Lower leg skin (tissue), 4 donors: ENCODE measurements around the gene SLC44A4. TPM values are rescaled to one million over a fixed set of nuclear protein-coding genes. Genes with fewer than 3 reads are reported as not detected.

Source experiments
- DNase-seq, 2 donors: peaks; one replicate each; pipeline ENCODE4 v3.0.0-alpha.2; 2019; ENCODE audit warnings: low spot score in 2 of 2
- H3K4me3 ChIP-seq: fragments of 200-600 bp; sonication (generic); 2 replicates; pipeline ENCODE4 v1.5.1; 2017; ENCODE audit warnings: mild to moderate bottlenecking, low read depth; ENCODE audit not compliant: poor library complexity, severe bottlenecking
- POLR2A ChIP-seq, 2 donors: fragments of 450-650 bp; IDR thresholded peaks; one replicate each; pipeline ENCODE4 v1.6.1; 2016 to 2017; ENCODE audit warnings: antibody characterized with exemption in 2 of 2, mild to moderate bottlenecking in 1 of 2, moderate library complexity in 1 of 2
- WGBS, 2 donors: methylation state at CpG; one replicate each; pipeline ENCODE4 v1.1.5; 2018; 5-methylcytosine and 5-hydroxymethylcytosine counted together
- intact Hi-C: fragments of 100-400 bp; cut with DNase I; formaldehyde crosslinking; loops from one replicate; pipeline ENCODE4 v1.15.0; 2023; ENCODE audit warnings: low total_unique reads
- total RNA-seq, 4 donors: library from RNA; depleted of rRNA; stranded (reverse); fragments of >200 nt; gene quantifications; one replicate each; pipeline ENCODE4 v1.1.0, GENCODE V29; 2016
- TF ChIP-seq, protein P1 (sequence below), 3 donors: fragments of 450-650 bp; IDR thresholded peaks; one replicate each; pipeline ENCODE4 v1.5.1; 2016; ENCODE audit warnings: antibody characterized with exemption in 3 of 3, mild to moderate bottlenecking in 3 of 3, moderate library complexity in 2 of 3

SLC44A4 gene
- total RNA-seq, 4 donors from 2014 or later: 1.6 to 5.2 (median 3.2) TPM

DNA sequence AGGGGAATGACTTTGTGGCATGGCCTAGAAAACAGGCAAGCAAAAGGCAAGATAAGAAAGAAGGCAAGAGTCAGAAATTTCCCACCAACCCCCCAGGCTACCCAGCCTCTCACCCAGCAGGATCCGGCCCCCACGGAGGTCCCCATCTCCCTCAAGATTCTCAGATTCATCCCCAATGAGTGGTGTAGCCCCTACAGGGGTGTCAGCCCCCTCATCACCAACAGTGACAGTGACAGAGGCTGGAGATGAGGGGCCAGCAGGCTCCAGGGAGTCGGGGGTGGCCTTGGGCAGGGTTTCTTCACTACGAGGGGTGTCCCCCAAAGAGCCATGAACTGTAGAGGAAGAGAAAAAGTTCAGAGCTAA is 17.7 kb upstream of the SLC44A4 start:
- peak overlapping the region; percentile 88 for H3K4me3 ChIP-seq
- WGBS, 2 donors: 30 to 76% methylated on average over 3 to 4 of the region's 4 CpGs
- no peak for TF ChIP-seq POLR2A (IDR thresholded peaks at IDR 0.05)
- TF ChIP-seq, protein P1, sequence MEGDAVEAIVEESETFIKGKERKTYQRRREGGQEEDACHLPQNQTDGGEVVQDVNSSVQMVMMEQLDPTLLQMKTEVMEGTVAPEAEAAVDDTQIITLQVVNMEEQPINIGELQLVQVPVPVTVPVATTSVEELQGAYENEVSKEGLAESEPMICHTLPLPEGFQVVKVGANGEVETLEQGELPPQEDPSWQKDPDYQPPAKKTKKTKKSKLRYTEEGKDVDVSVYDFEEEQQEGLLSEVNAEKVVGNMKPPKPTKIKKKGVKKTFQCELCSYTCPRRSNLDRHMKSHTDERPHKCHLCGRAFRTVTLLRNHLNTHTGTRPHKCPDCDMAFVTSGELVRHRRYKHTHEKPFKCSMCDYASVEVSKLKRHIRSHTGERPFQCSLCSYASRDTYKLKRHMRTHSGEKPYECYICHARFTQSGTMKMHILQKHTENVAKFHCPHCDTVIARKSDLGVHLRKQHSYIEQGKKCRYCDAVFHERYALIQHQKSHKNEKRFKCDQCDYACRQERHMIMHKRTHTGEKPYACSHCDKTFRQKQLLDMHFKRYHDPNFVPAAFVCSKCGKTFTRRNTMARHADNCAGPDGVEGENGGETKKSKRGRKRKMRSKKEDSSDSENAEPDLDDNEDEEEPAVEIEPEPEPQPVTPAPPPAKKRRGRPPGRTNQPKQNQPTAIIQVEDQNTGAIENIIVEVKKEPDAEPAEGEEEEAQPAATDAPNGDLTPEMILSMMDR (IDR thresholded peaks at IDR 0.05): no peak
- no peak for DNase-seq
- intact Hi-C loops: no loop called here

DNA sequence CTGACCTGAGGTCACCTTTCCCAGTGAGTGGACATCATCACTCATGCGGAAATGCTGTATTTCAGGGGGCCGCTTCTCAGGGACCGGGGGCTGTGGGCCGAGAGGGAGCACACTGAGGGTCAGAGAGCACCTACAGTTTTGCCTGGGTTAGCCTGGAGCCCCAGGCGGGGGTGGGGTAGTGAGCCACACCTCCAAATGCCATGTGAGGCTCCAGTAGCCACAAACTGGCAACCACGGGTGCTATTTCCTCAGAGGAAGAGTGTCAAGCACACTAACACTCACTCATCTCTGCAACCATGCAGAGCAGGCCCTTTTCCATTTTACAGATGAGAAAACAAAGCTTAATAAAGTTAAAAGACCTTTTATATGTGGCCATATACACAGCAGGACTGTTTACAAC is 14.0 kb upstream of the SLC44A4 start:
- no peak overlapping the region for H3K4me3 ChIP-seq
- no peak for DNase-seq
- TF ChIP-seq, protein P1 (IDR thresholded peaks at IDR 0.05): no peak
- no peak for TF ChIP-seq POLR2A (IDR thresholded peaks at IDR 0.05)
- intact Hi-C loops: no loop called here
- WGBS, 2 donors: 82 to 88% methylated on average over 6 of the region's 6 CpGs

DNA sequence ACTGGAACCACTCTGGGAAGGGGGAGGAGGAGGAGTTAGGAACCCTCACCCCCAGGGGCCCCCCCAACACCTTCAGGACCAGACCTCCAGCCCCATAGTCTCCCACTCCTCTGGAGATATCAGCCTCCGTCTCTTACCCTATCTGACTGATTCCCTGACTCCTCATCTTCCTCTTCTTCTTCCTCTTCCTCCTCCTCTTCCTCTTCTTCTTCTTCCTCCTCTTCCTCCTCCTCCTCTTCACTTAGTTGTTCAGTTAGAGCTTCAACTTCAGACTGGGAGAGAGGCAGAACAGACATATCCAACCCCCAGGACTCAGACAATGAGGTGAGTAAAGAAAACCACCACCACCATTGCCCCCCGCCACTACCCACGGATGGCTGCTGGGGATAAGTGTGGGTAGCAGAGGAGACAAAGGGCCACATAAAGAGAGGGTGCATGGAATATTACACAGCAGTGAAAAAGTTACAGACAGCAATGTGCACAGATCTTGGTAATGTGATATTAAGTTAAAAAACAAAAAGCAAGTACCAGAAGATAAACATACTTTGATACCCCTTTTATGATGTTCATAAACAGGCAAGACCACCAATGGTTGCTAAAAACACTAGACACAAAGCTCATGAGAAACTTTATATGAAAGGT is 10.7 kb upstream of the SLC44A4 start:
- DNase-seq: no peak
- intact Hi-C loops: no loop called here
- H3K4me3 ChIP-seq: no peak overlapping the region
- 96% methylated on average over 3 of the region's 3 CpGs for WGBS, 2 donors
- TF ChIP-seq POLR2A (IDR thresholded peaks at IDR 0.05): no peak
- TF ChIP-seq, protein P1 (IDR thresholded peaks at IDR 0.05): no peak

DNA sequence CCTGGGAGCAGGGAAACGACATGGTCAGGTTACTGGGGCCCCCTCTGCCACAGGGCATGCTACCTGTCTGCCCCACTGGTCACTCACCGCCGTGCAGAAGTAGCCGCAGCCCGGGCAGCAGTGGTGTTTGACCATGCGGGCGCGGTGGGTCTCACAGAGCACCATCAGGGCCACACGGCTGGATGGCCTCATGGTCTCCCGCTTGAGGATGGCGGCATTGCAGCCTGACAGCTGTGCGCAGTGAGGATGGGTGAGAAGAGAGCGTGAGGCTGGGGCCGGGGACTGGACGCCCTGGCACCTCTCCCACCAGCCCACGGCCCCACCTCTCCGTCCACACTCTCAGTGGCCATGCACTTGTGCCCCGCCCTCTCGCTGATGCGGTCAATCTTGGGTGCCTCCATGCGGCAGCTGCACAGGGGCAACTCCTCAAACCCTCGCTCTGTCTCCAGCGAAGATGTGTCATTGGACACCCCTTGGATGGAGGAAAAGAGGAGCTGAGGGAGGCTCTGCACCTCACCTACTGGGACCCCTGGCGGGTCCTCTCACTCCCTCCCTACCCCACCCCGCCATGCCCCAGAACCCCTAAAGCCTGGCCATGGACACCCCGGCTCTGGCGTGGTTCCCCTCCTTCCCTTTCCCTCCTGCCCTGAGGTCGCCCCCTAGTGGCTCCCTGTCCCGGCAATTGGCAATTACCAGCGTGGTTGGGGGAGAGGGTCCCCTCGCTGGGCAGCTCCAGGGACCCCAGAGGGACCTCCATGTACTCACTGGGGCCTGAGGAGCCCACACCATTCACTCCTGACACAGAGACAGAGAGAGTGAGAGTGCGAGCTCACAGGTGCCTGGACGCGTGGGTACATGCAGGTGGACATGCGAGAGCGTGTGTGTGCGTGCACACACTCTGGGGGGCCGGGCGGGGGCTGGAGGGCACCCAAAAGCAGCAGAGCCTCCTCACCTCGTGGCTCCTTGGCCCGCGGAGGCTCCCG is 9.8 kb upstream of the SLC44A4 start:
- TF ChIP-seq POLR2A (IDR thresholded peaks at IDR 0.05): no peak
- TF ChIP-seq, protein P1 (IDR thresholded peaks at IDR 0.05): no peak
- H3K4me3 ChIP-seq: no peak overlapping the region
- intact Hi-C loops: no loop called here
- no peak for DNase-seq
- WGBS, 2 donors: 76 to 84% methylated on average over 37 to 42 of the region's 43 CpGs

DNA sequence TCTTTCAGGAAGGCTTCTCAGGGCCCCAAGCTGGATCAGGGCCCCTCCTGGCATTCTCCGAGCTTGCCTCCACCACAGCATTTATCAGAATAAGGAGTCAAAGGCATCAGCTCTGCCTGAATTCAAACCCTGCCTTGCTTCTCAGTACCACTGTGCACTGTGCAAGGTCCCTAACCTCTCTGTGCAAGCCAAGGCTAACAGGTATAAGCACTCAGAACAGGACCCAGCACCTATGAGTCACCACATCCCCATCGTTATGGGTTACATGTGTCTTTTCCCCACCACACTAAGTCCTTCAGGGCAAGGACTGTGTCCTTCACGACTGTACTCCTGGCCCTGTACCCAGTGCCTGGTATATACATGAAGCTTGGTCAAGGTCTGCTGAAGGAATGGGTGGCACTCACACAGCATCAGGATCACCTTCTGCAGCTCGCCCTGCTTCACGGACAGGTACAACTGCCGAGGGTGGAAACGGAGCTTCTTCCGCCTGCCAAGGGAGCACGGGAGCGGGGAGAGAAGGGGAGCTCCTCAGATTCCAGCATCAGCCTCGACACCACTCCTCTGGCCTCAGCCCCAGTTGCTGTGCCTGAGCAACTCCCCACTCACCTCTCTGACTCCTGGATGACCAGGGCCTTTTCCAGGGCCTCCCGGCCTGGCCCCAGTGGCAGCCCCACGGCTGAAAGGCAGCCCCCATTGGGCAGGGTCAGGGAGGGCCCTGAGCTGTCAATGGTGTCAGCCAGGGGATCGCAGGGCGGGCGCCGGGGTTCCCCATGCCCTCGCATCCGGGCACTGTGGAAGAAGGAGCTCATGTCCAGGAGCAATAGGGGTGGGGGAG is 8.6 kb upstream of the SLC44A4 start:
- TF ChIP-seq, protein P1 (IDR thresholded peaks at IDR 0.05): no peak
- TF ChIP-seq POLR2A (IDR thresholded peaks at IDR 0.05): no peak
- intact Hi-C loops: no loop called here
- DNase-seq: no peak
- 88% methylated on average over 15 to 19 of the region's 19 CpGs for WGBS, 2 donors
- no peak overlapping the region for H3K4me3 ChIP-seq
